Activated CD4-positive, CD25-positive, alpha-beta regulatory T cell treated with anti-CD3 and anti-CD28 coated beads, Interleukin-2, amount 50 U/mL, for 16 hours (primary cell): ENCODE results near the gene LEKR1.

Experiments
- DNase-seq: peaks from one replicate; pipeline ENCODE4 v3.0.0-alpha.2; 2020; ENCODE audit warnings: low read depth, low spot score

Gene LEKR1

DNA sequence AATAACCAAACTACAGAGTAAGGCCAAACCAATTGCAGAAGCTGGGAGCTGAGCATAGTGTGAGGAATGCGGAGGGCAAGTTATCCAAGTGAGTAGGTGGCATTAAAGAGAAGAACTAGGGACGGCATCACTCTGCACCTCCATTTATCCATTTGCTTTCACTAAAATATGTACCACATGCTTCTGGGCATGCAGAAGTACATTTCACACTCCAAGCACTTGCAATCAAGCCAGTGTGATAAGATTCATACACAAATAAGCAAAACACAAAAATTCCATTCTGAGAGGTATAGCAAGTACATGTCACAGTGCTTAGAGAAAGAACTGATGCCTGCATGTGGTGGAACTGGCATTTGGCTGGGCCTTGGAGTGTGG, 252.6 kb downstream of the LEKR1 start:
- DNase-seq: no peak

DNA sequence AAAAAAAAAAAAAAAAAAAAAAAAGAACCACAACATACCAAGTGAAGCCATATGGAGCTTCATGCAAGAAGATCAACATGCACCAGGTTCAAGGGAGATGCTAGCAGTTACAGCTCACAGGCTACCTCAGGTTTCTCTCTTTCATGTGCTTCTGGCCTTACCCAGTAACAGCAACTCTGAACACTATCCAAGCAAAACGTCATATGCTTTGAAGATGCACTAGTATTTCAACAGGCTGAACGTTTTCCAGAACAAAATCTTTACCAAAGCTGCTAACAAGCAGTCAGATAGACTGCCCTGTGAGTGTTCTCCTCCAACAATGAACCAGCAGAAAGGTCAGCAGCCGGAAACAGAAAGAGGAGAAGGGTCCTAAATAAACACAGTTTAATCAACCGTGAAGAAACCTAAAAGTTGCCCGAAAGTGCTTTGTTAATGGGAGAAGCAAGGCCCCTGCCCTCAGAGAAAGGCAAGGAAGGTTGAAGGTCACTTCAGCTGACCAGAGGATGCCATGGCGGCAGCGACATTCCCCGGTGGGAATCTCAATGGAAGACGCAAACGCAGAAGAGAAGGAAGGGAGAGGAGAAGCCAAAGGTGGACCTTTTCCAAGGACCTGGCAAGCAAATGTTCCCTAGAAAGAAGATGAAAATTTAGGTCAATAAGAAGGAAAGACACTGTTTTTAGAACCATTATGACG, 253.7 kb downstream of the LEKR1 start:
- DNase-seq: no peak

DNA sequence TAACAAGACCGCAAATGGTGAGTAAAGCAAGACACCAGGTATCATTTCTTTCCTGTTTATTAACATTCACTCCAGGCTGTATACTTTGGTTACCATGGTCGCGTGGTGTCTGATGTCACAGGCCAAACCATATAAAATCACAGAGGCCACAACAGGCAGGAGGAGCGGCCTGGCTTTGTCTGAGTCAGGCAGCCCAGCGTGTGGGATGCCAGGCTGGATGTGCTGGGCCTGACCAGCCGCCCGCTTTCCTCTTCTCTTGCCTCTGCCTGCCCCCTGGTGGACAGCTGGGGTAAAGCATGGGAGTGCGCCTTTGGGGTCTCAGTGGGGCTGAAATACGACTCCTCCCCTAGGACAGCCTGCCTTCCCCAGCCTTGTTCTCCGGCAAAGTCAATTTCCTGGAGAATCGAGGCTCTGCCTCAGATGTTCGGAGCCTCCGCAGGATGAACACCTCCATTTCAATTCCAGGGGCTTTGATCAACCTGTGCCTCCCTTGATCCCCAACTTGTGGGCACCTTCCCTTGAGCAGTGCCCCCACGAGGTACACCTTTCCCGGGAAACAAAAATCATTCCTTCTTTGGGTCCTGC, 255.6 kb downstream of the LEKR1 start:
- DNase-seq: peak; percentile 80

DNA sequence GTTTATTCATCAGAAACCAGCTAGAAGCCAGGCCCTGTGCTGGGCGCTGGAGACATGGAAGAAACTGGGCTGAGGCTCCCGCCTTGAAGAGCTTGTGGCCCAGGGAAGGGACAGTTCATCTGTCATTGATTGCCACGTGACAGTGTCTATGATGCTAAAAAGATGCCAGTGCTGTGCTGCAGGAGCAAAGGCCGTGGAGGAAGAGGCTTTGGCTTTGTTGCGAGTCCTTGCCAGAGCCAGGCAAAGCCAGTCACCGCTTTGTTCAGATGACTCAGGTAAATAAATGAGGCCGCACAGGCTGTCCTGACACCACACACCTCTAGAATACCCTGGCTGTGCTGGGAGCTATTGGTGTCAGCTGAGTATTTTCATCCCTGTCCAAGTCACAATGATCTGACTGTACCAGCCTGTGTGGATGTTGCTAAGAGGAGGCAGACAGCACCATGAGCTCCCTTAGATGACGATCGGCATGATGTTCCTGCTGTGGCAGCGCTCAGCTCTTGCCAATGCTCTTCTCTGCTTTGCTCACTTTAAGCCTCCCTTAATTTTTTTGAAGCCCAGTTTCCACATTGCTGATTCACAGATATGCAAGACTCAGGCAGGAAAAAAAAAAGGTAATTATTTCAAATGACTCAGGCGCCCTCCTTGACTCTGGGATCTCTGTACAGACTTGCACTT, 256.3 kb downstream of the LEKR1 start:
- no peak for DNase-seq

DNA sequence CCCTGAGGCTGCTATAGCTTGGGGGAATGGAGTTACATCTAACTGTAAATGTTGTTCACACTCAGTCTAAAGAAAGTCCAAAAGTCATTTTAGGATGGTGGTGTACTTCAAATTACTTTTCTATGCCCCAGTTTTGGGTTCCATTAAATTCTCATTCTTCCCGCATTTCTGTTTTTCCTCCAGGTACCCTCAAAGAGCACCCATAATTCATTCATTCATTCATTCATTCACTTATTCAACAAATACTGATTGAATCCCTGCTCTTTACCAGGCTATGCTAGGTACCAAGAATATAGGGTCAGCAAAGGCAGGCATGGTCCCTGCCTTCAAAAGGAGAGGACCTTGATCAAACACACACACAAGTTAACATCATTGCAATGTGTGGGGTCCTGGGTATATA, 257.7 kb downstream of the LEKR1 start:
- no peak for DNase-seq

DNA sequence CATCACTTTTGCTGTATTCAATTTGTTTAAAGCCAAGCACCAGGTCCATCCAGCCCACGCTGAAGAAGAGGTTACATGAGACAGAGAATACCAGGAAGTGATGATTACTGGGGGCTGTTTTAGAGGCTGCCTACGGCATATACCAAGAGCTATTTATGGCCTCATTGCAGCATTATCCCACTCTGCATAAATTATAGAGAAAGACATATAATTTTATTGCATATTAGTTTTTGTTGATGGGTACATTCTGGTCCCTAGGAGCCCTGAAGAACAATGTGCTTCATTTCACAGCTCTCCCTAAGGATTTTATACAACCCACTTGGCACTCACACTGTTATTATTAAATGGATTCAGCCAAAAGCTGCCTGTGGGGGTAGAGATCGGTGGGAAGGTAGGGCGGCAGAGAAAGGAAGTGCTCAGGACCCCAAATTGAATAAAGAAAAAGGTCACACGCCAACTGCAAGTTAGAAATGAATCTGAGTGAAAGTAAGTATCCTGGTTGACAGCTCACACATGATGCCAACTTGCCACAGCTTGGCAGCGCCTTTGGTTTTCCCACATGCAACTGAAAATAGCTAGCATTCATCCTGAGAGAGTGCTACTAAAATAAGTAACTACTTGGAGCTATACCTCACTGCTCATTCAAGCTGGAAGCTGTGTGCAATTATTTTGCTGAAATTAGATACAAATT, 260.1 kb downstream of the LEKR1 start:
- no peak for DNase-seq

DNA sequence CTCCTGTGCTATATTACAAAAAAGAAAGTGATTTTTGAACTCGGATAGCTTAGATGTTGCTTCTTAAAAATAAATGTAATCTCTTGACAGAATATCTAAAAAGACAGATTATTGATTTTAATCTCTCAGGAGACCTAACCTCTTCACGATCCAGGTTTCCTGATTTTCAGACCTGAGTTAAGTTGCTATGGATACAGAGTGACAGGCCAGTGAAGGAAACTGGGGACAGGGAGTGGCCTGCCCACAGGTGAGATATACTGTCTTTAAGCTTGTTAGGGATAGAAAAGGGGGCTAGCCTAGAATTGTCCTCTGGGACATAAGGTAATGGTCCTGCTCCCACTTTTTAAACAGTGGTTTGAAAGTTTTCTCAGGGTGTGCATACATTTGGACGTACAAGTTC, 260.6 kb downstream of the LEKR1 start:
- DNase-seq: no peak

DNA sequence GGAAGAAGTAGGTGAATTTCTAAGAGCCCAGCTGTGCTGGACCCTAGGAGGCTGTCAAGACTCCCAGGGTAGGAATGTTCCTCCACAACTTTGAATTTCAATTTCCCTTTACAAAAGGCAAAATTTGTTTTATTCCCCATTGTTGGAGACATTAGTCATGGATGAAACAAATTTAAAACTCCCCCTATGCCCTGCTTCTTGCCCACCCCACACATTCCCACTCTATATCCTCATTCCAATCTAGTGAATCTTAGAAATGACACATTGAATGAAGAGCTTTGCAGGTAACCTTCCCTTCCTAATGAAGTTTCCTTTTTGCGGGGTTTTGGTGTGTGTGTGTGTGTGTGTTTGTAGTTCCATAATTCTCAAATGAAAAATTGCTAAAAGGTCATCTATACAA, 261.2 kb downstream of the LEKR1 start:
- DNase-seq: no peak

DNA sequence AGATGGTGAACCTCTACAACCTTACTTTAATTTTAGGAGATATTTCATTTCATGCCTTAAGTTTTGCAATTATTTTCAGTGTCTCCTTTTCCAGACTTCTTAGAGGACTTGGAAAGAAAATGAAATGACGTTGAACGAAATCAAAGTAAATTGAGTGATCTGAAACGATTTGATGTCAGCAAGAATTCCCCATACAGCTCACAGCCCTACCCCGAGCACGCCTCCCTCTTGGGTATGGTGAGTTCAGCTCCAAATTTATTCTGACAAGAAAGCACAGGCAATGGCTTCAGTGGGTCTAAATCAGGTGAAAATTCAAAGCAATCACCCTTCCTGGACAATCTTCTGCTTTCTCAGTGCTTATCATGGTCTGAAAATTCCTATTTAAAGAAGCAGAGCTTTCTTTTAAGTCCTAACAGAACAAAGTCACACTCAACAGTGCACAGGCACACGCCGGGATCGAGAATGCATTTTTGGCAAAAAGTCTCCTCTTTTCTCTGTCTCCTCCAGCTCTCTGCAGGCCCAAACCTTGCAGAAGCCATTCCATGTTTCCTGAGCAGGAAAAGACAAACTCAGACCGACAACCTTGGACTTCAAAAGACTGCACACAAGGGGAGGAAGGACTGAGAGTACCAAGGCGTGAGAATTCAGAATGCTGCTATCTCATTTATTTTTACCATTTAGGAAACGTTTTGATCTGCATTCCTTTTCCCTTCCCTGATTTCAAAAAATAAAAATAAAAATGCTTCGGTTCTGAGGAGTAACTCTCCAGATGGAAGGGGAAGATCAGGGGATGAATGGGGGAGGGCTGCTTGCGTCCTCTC, 261.8 kb downstream of the LEKR1 start:
- no peak for DNase-seq

DNA sequence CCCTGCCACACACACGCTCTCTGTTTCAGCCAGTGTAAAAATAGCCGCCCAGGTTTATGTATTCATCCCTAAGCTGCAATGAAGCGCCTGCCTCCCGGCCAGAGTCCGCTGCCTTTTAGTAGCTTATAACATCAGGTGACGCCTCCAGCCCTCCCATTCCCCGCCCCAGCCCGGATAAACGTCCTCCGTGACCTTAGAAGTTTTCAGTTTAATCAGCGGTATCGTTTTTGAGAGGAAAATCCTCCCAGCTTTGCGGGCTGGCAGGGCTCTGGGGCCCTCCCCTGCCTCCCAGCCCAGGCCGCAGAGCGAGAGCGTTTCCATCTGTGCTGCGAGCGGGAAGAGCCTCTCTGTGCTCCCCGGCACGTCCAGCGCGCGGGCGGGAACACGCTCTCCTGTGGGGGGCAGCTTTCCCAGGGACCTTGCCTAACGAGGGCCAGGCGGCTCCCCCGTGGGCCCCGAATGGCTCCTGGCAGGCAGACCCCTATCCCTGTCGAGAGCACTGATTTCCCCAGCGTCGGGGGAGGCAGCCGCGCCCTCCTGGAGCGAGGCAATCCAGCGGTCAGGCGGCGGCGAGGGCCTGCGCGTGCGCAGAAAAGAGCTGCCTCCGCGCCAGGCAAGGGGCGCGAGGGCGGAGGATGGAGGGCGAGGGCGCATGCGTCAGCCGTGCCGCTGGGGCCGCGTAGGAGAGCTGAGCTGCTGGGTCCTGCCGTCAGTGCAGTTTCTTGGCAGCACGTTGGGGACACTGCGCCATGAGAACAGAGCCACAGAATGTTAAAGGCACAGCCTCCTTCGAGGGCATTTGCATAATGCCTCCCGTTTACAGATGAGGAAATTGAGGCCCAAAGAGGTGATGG, 262.7 kb downstream of the LEKR1 start:
- DNase-seq: peak; percentile 81

DNA sequence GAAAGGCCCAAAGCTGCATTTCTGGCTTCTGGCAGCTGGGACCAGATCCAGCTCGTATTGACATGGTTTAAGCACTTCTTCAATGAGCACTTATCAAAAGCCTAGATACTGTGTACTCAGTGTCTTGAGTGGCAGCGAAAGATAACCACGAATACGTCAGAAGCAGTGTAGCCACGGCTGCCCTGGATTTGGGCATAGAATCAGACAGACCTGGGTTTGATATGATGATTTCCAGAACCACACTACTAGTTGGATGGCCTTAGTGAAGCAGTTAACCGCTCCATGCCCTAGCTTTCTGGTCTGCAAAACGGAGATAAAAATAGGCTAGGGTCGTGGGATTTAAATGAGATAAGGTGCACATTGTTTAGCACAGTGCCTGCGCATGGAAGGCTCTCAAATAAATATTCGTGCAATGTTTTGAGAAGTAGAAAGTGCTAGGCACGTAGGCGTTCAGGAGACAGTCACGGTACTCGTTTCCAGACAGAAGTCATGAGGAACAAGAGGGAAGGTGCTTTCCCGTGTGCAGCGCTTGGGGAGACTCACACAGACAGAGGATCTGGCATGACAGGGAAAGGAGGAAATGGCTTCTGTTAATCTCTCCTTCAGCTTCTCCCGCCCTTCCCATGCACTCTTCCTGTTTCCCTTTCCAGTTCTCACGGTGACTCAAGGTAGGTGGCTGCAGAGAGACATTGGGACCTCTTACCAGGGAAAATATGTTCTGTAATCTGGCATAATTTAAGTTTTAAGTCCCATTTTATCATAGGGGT, 263.5 kb downstream of the LEKR1 start:
- DNase-seq: no peak

DNA sequence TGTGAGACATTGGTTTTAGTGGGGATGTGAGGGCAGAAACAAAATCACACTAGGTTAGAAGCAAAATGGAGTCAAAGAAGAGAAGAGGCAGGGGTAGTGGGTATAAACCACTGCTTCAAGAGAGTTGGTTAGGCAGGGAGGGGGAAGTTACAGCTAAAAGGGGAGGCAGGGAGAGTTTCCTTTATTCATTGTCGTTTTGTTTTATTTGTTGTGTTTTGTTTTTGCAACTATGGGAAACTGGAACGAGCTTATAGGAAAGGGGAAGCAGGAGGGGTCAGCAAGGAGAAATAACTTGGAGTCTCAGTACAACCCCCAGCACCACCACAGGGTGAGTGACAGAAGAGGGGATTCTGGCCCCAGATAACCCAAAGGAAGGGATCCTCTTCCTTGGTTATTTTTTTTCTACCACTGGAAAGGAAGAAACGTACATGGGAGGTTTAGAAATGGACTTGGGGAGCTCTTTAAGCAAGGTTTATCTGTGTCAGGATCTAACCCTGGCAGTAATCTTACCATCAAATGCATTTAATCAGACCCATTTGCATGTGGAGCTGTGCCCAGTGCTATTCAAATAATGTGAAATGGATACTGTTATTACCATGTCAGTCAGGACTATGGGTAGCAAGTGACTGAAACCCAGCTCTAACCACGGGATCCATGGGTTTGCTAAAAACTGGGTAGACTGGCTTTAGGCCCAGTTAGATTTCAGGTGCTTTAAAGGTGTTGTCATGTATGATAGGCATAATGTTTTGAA, 265.1 kb downstream of the LEKR1 start:
- DNase-seq: no peak

DNA sequence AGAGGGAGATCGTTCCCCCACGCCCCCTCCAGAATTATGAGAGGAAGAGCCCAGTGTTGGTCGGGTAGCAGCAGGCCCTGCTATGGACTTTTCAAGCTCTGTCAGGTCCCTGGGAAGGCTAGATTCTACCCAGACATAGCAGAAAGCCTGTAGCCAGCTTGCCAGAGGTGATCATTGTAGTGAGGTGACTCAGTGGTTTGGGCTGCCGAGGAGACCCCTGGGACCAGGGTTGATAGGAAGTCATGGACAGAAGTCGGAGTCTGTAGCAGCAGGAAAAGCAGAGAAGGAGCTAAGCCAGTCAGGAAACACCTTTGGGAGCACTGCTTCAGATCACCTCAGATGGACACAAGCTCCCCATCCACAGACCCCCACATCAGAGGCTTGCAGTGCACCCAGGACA, 266.1 kb downstream of the LEKR1 start:
- DNase-seq: no peak

DNA sequence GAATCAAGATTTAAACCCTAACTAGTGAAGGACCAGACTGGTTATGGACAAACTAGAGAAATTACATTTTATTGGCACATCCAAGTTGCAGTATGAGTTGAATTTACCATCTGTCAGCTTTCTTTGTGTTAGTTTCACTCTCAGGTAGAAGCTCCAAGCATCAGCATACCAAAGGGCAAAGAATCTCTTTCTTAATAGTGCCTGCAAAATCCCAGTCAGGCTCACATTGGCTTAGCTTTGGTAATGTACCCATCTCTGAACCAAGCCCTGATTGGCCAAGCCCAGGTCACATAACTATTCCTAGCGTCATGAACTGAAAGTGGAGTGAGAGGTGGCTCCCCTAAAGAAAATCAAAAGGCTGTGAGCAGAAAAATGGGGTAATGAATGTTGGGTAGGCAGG, 266.9 kb downstream of the LEKR1 start:
- DNase-seq: no peak

DNA sequence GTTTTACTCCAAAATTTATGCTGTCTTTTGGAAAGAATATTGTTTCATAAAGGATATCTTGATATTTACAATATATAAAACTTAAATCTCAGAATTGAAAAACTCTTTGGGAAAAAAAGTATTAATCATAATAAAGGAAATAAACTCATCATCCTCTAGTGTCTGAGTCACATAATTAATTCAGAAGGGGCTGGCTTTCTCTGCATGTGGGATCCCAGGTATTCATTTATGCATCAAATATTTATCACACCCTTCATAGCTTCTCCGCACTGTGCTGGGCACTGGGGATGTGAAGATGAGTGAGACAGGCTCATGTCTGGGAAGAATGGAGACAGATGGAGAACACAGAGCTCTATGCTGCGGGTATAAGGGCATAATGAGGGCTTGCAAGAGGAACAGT, 268.1 kb downstream of the LEKR1 start:
- no peak for DNase-seq

DNA sequence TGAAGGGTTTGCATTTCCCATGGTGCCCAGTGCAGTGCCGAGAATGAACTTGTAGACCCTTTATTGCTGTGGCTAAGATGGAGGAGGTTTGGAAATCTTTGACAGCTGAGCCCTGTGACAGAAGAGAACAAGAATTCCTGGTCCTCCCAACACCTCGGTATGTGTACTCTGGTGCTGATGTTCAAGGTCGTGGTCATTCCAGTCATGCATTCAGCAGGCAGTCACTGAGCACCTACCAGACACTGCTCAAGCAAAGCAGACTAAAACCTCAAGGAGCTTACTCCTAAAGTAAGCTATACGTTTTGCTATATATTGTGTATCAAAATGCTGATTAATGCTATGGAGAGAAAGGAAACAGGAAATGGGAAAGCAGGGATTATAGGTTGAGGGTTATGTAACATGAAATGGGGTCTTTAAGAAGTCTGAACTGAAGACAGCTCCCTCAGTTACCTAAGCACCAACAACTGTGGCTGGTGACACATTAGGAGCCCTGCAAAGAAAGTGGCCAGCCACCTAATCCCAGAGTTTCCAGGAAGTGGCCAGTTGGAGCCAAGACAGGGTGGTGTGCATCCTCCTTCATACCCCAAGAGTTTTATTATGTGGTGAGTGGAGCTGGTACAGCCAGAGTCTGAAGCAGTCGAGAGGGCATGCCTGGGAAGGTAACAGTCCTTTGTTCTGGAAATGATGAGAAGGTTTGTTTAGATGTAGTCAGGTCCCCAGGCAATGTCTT, 268.8 kb downstream of the LEKR1 start:
- DNase-seq: no peak
